PC-3 (cell line): Measurements from ENCODE around the gene TMEM242.

Source experiments
- EZH2 ChIP-seq: fragments of 300-600 bp; sonication (generic); IDR thresholded peaks from one replicate; pipeline ENCODE4 v1.6.1; 2017; ENCODE audit warnings: antibody characterized with exemption, mild to moderate bottlenecking, low read length; ENCODE audit not compliant: unreplicated experiment
- TF ChIP-seq, protein P1 (sequence below): fragments of 300-600 bp; sonication (generic); conservative IDR thresholded peaks from 2 replicates; pipeline ENCODE4 v1.5.1; 2017; ENCODE audit warnings: antibody characterized with exemption, low read depth, mild to moderate bottlenecking, low read length

GRCh38 chr6:157288575-157288974 is 34.7 kb downstream of the TMEM242 start:
- TF ChIP-seq, protein P1, sequence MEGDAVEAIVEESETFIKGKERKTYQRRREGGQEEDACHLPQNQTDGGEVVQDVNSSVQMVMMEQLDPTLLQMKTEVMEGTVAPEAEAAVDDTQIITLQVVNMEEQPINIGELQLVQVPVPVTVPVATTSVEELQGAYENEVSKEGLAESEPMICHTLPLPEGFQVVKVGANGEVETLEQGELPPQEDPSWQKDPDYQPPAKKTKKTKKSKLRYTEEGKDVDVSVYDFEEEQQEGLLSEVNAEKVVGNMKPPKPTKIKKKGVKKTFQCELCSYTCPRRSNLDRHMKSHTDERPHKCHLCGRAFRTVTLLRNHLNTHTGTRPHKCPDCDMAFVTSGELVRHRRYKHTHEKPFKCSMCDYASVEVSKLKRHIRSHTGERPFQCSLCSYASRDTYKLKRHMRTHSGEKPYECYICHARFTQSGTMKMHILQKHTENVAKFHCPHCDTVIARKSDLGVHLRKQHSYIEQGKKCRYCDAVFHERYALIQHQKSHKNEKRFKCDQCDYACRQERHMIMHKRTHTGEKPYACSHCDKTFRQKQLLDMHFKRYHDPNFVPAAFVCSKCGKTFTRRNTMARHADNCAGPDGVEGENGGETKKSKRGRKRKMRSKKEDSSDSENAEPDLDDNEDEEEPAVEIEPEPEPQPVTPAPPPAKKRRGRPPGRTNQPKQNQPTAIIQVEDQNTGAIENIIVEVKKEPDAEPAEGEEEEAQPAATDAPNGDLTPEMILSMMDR, result no peak
- TF ChIP-seq EZH2, result no peak
